Stomach (tissue), 19 donors: Measurements from ENCODE around the gene C1orf198. TPM values are rescaled to one million over a fixed set of nuclear protein-coding genes. Genes with fewer than 3 reads are reported as not detected.

Experiments used
- DNase-seq, 2 donors: peaks; one replicate each; pipeline versions ENCODE4 v3.0.0 to v3.0.0-alpha.2; 2013 to 2019
- H3K27ac ChIP-seq, 5 donors: fragments of 200-600 bp in 4 of 5; sonication (generic) in 4 of 5; one replicate each; pipeline ENCODE4 v1.5.1; 2013 to 2019; ENCODE audit warnings: mild to moderate bottlenecking in 1 of 5, moderate library complexity in 1 of 5
- H3K27me3 ChIP-seq, 3 donors: fragments of 200-600 bp; sonication (generic); one replicate each; pipeline ENCODE4 v1.5.1; 2017 to 2019; ENCODE audit warnings: mixed run types in 1 of 3
- H3K36me3 ChIP-seq, 4 donors: fragments of 200-600 bp; sonication (generic); 1 replicate in 3 of 4; 2 replicates in 1 of 4; pipeline ENCODE4 v1.5.1; 2016 to 2019
- H3K4me1 ChIP-seq, 4 donors: fragments of 200-600 bp; sonication (generic); one replicate each; pipeline ENCODE4 v1.5.1; 2016 to 2019
- H3K4me3 ChIP-seq, 4 donors: fragments of 200-600 bp; sonication (generic) in 3 of 4; one replicate each; pipeline ENCODE4 v1.5.1; 2016 to 2019; ENCODE audit warnings: mild to moderate bottlenecking in 1 of 4
- H3K9me3 ChIP-seq, 4 donors: fragments of 200-600 bp; sonication (generic); one replicate each; pipeline ENCODE4 v1.5.1; 2016 to 2019
- EP300 ChIP-seq: sonication (generic); formaldehyde crosslinking; IDR thresholded peaks from one replicate; pipeline ENCODE4 v1.6.1; 2017; ENCODE audit warnings: antibody characterized with exemption
- POLR2A ChIP-seq, 4 donors: fragments of 450-650 bp; IDR thresholded peaks; one replicate each; pipeline ENCODE4 v1.6.1; 2016; ENCODE audit warnings: antibody characterized with exemption in 4 of 4, control low read depth in 2 of 4, mild to moderate bottlenecking in 1 of 4, moderate library complexity in 1 of 4
- POLR2AphosphoS5 ChIP-seq, 3 donors: sonication (generic); formaldehyde crosslinking; IDR thresholded peaks; one replicate each; pipeline ENCODE4 v1.6.1; 2016; ENCODE audit warnings: antibody characterized with exemption in 3 of 3
- WGBS, 5 donors: extraction: QIAGEN DNeasy Blood & Tissue Kit in 3 of 5; methylation state at CpG; one replicate each; pipeline versions ENCODE4 v1.1.5 to v1.1.7; 2013 to 2018; 5-methylcytosine and 5-hydroxymethylcytosine counted together
- intact Hi-C: fragments of 100-400 bp; cut with DNase I; formaldehyde crosslinking; loops from one replicate; pipeline ENCODE4 v1.15.1; 2023; ENCODE audit warnings: low total_unique reads
- long read RNA-seq, 10 donors: transcript quantifications; one replicate each; lab custom pipeline, GENCODE V29; 2026
- polyA plus RNA-seq, 3 donors: library from polyadenylated mRNA; stranded (reverse); fragments of 200-250 nt; gene quantifications; one replicate each; pipeline ENCODE4 v1.2.3, GENCODE V29; 2013
- total RNA-seq, 5 donors: library from RNA; depleted of rRNA; stranded (reverse); fragments of >200 nt; gene quantifications; one replicate each; pipeline versions ENCODE4 v1.1.0 to v1.2.3, GENCODE V29; 2014 to 2016
- TF ChIP-seq, protein P1 (sequence below), 7 experiments: fragments of 450-650 bp in 4 of 7; fragments of 200-600 bp in 3 of 7; sonication (generic) in 3 of 7; IDR thresholded peaks; one replicate each; pipeline ENCODE4 v1.5.1; 2016 to 2019; ENCODE audit warnings: antibody characterized with exemption in 7 of 7, control low read depth in 2 of 7, mild to moderate bottlenecking in 1 of 7
- donor health status: healthy with polysubstance abuse.
- donor health status: Bipolar disorder and iron deficiency.
- donor health status: healthy.

Gene C1orf198, protein sequence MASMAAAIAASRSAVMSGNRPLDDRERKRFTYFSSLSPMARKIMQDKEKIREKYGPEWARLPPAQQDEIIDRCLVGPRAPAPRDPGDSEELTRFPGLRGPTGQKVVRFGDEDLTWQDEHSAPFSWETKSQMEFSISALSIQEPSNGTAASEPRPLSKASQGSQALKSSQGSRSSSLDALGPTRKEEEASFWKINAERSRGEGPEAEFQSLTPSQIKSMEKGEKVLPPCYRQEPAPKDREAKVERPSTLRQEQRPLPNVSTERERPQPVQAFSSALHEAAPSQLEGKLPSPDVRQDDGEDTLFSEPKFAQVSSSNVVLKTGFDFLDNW
- total RNA-seq, result 10 to 100 TPM; 11.3 to 69.3 (median 51.8) TPM
- polyA plus RNA-seq, result 10 to 100 TPM; 11.7 to 15.8 (median 14.4) TPM
- long read RNA-seq, donor 1, transcript C1orf198-201 (4 exons, 3,858 nt), result major isoform, 13 of 81 reads
- long read RNA-seq, donor 1, partial matches to known transcripts, result 68 of 81 reads
- long read RNA-seq, donor 1, other reads (novel, unspliced or antisense), result 0 of 81 reads
- long read RNA-seq, donor 2, transcript C1orf198-201 (4 exons, 3,858 nt), result major isoform, 11 of 11 reads
- long read RNA-seq, donor 2, partial matches to known transcripts, result 0 of 11 reads
- long read RNA-seq, donor 2, other reads (novel, unspliced or antisense), result 0 of 11 reads
- long read RNA-seq, donor 3, partial matches to known transcripts, result 0 of 4 reads
- long read RNA-seq, donor 3, other reads (novel, unspliced or antisense), result 0 of 4 reads
- long read RNA-seq, donor 4, partial matches to known transcripts, result 0 of 1 reads
- long read RNA-seq, donor 4, other reads (novel, unspliced or antisense), result 0 of 1 reads
- long read RNA-seq, donor 5, transcript C1orf198-201 (4 exons, 3,858 nt), result major isoform, 21 of 35 reads
- long read RNA-seq, donor 5, partial matches to known transcripts, result 14 of 35 reads
- long read RNA-seq, donor 5, other reads (novel, unspliced or antisense), result 0 of 35 reads
- long read RNA-seq, donor 6, result 0 reads
- long read RNA-seq, donor 7, transcript C1orf198-201 (4 exons, 3,858 nt), result major isoform, 17 of 26 reads
- long read RNA-seq, donor 7, partial matches to known transcripts, result 9 of 26 reads
- long read RNA-seq, donor 7, other reads (novel, unspliced or antisense), result 0 of 26 reads
- long read RNA-seq, donor 8, transcript C1orf198-201 (4 exons, 3,858 nt), result major isoform, 12 of 12 reads
- long read RNA-seq, donor 8, partial matches to known transcripts, result 0 of 12 reads
- long read RNA-seq, donor 8, other reads (novel, unspliced or antisense), result 0 of 12 reads
- long read RNA-seq, donor 9, transcript C1orf198-201 (4 exons, 3,858 nt), result major isoform, 8 of 8 reads
- long read RNA-seq, donor 9, partial matches to known transcripts, result 0 of 8 reads
- long read RNA-seq, donor 9, other reads (novel, unspliced or antisense), result 0 of 8 reads
- long read RNA-seq, donor 10, partial matches to known transcripts, result 0 of 1 reads
- long read RNA-seq, donor 10, other reads (novel, unspliced or antisense), result 0 of 1 reads

DNA sequence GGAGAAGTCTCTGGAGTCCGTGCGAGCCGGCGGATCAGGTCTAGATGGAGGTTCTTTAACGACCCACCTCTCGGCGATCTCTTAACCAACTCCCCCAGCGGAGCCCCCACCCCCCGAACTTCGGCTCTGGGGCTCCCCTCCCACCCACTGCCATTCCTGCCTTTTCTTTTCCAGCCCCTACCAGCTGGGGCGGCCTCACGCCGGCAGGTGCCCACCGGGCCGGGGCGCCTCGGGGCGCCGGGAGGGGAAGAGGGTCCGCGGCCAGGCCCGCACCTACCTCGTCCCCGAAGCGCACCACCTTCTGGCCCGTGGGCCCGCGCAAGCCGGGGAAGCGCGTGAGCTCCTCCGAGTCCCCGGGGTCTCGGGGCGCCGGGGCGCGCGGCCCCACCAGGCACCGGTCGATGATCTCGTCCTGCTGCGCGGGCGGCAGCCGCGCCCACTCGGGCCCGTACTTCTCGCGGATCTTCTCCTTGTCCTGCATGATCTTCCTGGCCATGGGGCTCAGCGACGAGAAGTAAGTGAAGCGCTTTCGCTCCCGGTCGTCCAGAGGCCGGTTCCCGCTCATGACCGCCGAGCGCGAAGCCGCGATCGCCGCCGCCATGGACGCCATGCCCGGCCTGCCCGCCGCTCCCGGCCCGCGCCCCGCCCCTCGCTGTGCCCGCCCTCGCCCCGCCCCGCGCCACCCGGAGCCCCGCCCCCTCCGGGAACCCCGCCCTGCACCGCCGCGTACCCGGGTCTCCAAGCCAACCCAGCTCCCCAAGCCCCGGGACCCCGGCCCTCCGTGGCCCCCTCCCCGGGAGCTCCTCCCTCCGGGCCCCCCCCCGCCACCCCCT, at the start of gene C1orf198:
Gene C1orf198, minus strand, starts transcription at position 619 of the 833 bp plus-strand sequence. Its CDS starts 9 bp downstream, at position 610.
- intact Hi-C loops, result no loop called here
- Histone ChIP-seq H3K27me3 (peaks cover 0 to 9% (median 0%) of the 10 kb centered on the region in 3 donors), H3K27ac (peak within 1 kb of the TSS; percentile 83 to 94 (median 91)), H3K9me3 (no peaks in the 10 kb centered on the region), H3K4me3 (peak within 1 kb of the TSS; percentile 85 to 98 (median 93)), H3K4me1 (peaks cover 26 to 59% (median 54%) of the 10 kb centered on the region in 4 donors), H3K36me3 (no peaks in the 10 kb centered on the region)
- TF ChIP-seq EP300 (no peak), POLR2AphosphoS5 (IDR thresholded peaks at IDR 0.05) (peak; percentile 26 to 71 (median 52)), POLR2A (IDR thresholded peaks at IDR 0.05) (no peak)
- TF ChIP-seq, protein P1, sequence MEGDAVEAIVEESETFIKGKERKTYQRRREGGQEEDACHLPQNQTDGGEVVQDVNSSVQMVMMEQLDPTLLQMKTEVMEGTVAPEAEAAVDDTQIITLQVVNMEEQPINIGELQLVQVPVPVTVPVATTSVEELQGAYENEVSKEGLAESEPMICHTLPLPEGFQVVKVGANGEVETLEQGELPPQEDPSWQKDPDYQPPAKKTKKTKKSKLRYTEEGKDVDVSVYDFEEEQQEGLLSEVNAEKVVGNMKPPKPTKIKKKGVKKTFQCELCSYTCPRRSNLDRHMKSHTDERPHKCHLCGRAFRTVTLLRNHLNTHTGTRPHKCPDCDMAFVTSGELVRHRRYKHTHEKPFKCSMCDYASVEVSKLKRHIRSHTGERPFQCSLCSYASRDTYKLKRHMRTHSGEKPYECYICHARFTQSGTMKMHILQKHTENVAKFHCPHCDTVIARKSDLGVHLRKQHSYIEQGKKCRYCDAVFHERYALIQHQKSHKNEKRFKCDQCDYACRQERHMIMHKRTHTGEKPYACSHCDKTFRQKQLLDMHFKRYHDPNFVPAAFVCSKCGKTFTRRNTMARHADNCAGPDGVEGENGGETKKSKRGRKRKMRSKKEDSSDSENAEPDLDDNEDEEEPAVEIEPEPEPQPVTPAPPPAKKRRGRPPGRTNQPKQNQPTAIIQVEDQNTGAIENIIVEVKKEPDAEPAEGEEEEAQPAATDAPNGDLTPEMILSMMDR (IDR thresholded peaks at IDR 0.05), result no peak
- WGBS, 5 donors, result 0 to 3% (median 1%) methylated on average over 21 to 95 of the region's 96 CpGs
- DNase-seq, result peak; percentile 78 to 89

DNA sequence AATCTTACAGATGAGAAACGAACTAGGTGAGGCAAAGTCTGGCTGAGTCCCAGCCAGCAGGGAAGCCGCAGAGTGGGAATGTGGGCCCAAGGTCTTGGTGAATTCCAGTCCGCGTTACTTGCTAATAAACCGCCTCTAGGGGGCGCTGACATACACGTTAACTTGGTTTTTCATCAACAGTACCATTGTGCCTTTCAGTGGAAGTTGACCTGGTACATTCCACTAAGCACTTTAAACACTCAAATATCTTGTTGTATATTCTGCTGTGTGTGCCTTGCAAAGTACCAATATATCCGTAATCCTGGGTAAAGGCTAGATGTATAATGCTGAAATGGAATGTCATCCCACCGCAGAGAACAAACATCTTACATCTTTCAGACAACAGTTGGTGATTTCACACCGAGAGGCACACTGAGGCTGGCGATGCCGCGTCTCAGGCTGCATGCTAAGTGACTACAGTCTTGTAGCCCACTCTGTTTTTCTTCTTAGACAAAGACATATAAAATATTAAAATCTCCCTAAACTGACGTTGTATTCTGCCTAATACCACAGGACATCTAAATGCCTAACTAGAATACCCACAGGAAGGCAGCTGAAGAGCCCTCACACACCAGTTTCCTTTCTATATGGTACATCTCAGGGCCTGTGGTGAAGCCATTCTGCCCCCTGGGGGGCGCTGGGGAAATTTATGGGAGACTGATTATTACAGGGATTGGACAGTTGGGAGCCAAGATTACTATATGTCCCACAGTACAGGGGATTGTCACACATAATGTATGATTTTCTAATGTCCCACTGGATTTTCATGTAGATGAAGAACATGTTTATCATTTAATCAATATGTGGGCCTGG, 49.2 kb upstream of the C1orf198 start:
- Histone ChIP-seq H3K9me3 (no peaks in the 10 kb centered on the region), H3K4me3 (no peak overlapping the region), H3K27me3 (no peaks in the 10 kb centered on the region), H3K4me1 (peaks cover 0 to 7% (median 0%) of the 10 kb centered on the region in 4 donors), H3K36me3 (peaks cover 1 to 78% (median 72%) of the 10 kb centered on the region in 4 donors), H3K27ac (no peak overlapping the region)
- whole genome bisulfite sequencing, 5 donors, result 43 to 50% (median 46%) methylated on average over 15 of the region's 15 CpGs
- TF ChIP-seq, protein P1 (IDR thresholded peaks at IDR 0.05), result peak in 5 of 7 experiments; percentile 19 to 68 (median 60)
- no peak for TF ChIP-seq POLR2A (IDR thresholded peaks at IDR 0.05)
- no peak for TF ChIP-seq EP300
- peak in 1 of 3 donors; percentile 46 for TF ChIP-seq POLR2AphosphoS5 (IDR thresholded peaks at IDR 0.05)
- intact Hi-C loops, result loop anchor here (5.0 to 10.0 kb wide), 2 partner anchors 123 to 295 kb away; no protein-coding TSS in a partner anchor
- DNase-seq, result peak; percentile 92 to 93
